GM21390 (cell line): ENCODE results near the gene PPP1R9B.

ENCODE experiments used
- ATAC-seq: cut with Tn5 transposase; IDR thresholded peaks from one replicate; pipeline ENCODE4 v1.9.1; 2021; ENCODE audit not compliant: unreplicated experiment

PPP1R9B gene

DNA sequence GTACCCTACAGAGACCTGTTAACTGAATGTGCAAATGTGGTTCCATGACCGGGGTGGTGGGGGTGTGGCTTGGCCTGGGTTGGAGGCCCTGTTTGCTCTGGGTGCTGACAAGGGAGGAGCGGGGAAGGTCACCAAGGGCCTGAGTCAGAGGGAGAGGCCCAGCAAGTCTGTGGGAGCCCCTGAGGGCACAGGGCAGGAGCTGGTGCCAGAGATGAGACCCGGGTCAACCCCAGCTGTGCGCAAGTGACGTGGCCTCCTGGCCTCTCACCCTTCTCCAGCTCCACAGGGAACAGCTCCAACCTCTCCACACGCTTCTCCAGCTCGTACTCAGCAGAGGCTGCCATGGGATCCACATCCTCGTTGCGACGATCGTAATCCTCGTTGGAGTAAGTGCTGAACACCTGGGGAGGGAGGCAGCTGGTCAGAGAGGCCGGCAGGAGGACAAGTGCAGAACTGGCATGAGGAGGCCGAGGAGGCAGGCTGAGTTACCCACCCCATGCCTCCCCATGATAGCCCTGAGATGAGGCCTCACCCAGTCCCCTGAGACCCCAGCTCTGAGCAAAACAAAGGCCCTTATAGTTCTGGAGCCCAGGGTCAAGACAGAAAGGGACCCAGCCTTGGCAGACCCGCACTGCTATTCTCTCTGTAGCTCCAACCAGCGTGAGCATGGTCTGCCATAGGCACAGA is 5.5 kb downstream of the PPP1R9B start:
- ATAC-seq: no peak

DNA sequence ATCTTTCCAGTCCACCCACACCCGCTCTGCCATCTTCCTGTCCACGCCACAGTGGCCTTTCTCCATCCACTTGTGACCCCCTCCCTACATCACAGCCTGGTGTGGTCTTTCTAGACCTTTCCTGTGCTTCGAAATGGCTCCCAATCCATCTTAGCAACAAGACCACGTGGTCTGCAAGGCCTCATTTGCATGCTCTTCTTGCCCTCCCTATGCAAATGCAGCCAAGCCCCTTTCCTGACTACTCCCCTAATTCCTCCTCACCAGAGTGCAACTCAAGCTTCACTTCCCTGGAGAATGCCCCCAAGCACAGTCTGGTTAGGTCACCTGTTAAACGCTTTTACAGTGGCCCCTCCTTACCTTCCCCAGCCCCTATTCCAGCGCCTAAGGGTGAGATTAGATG is 6.1 kb downstream of the PPP1R9B start:
- no peak for ATAC-seq

DNA sequence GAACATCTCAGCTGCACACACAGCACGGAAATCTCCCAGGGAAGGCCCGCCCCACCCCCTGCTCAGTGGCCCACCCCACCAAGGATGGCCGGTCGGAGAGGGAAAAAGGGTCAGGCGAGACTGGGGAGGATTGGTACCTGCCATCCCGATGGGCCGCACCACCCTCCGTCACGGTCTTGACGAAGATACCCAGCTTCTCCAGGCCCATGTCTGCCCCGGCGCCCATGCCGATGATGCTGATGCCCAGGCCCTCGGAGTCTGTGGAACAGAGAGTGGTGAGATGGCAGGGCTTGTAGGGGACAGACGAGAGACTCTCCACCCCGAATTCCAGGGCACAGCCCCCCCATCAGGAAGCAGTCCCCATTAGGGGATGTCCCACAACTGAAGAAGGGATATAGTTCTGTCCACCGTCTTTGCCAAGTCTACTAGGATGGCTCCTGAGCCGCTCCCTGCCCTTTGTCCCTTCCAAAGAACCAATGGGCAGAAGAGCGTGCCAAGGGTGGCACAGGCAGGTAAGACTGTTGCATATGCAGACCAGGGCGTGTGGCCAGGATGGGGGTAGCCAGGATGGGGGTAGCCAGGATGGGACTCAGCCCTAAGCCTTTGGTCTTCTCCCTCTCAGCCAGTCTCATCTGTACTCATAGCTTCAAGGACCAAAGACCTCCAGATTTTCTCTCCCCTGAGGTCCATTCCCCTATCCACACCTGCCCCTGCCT is 6.9 kb downstream of the PPP1R9B start:
- no peak for ATAC-seq

DNA sequence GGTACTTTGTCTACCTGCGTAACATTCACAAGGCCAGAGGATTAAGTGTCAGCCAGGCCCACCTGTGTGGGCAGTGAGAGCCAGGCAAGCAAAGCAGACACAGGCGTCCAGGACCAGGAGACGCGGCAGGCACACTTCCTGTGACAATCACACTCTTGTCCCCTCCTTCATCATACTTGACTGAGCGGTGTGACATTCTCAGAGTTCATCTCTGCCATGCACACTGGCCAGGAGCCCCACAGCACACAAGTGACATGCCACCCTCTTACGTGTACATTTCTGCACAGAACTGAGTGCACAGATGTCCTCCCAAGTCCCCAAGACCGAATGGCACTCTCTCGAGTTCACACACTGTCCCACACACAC is 8.7 kb downstream of the PPP1R9B start:
- ATAC-seq: no peak

DNA sequence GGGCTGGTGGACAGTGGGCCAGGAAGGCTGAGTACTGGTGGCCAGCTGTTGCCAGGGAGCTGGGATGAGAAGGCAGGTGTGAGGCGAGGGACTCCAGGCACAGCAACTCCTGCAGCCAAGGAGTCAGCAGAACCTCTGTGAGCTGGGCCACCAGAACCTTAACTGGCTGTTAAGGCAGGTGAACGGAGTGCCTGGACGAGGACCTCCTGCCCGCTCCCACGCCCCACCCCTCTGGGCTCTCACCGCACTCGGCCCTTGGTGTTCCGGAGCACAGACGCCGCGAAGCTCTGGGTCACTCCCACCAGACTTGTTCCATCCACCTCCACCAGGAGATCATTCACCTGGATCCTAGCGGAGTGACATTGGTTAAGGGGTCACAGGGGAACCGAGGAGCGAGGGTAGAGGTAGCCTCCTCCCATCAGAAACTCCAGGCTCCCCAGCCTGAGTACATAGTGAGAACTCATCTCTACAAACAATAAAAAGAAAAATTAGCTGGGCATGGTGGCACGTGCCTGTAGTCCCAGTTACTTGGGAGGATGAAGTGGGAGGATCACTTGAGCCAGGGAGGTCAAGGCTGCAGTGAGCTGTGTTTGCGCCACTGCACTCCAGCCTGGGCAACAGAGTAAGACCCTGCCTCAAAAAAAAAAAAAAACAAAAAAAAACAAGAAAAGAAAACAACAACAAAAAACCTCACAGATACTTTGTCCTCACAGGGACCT is 9.3 kb downstream of the PPP1R9B start:
- no peak for ATAC-seq

- ATAC-seq: no peak
Measured at GRCh38 chr17:50139950-50140885, 10.3 kb downstream of the PPP1R9B start.

DNA sequence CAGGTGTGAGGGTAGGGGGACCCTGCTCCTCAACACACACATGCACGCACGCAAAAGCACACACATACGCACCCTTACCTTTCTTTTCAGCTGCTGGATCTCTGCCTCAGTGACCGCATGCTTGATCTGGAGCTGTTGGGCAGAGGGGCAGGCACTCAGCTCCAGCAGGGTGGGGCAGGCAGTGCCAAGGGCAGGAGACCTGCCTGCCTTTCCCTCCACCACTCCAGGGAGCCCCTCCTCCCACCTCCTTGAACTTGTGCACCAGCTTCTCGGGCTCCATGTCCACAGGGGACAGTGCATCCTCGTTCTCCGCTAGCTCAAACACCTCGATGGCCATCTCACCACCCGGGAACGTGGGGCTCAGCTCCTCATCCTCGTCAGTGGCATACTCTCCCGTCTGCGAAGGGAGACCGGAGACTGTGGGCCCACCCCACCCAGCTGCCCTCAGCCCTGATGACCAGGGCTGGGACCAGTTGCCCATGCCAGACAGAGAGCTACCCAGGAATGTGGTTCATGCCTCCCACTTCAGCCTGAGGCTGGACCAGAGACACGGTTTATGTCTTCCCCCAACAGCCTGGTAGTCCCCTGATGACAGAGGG is 11.2 kb downstream of the PPP1R9B start:
- no peak for ATAC-seq

GRCh38 chr17:50137042-50137441 is 13.4 kb downstream of the PPP1R9B start:
- ATAC-seq: no peak

- no peak for ATAC-seq
Measured at GRCh38 chr17:50136096-50136687, 14.3 kb downstream of the PPP1R9B start.

GRCh38 chr17:50135316-50136095 is 15.0 kb downstream of the PPP1R9B start:
- no peak for ATAC-seq

DNA sequence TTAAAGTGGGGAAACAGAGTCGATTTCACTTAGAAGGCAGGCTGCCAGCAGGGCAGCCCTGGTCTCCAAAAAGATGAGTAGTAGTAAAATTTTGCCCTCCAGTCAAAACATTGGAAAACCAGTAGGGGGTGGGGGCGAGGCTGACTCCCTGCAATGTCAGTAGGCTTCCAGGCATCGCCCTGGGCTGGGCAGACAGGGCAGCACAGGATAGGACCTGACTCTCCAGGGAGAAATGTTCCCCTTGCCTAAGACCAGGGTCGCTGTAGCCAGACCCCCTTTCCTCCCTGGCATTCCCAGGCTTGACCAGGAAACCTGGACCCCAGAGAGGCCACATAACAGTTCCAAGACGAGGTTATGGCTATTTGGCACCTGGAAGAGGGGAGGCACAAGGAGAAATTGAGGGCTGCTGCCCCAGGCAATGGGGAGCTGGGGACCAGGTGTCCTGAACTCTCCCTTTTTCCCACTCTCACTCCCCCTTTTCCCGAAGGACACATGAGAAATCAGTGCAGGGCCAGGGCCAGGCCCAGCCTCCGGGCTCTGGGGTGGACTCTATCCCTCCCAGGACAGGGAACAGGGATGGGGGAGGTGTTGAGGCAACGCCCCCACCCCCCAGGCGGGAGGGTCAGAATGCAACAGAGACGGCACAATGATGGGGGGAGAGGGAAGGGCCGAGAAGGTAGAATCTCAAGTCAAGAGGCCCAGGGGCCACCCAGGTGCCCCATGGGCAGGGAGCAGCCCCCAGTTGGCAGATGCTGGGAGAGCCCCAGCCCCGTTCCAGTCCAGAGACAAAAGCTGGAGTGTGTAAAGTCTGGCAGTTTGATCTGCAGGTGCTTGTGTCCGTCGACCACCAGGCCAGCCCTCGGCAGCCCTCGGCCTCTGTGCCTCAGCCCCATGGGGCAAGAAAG is 16.0 kb downstream of the PPP1R9B start:
- no peak for ATAC-seq

DNA sequence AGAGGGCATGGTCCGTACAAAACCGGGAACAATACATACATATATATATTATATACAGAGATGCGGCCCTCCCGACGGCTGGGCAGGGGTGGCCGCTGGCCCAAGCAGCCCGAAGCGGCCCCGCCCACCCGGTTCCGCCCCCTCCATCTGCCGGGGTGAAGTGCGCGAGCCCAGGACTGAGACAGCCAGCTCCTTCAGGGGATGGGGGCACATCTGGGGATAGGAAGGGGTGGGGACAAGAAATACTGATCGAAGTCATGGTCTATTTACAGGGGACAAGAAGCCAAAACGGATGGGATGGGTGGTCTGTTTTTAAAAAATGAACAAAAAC is 16.7 kb downstream of the PPP1R9B start:
- ATAC-seq: no peak

- no peak for ATAC-seq
Measured at GRCh38 chr17:50133028-50133768, 17.3 kb downstream of the PPP1R9B start.

GRCh38 chr17:50132104-50132794 is 18.2 kb downstream of the PPP1R9B start:
- ATAC-seq: no peak

DNA sequence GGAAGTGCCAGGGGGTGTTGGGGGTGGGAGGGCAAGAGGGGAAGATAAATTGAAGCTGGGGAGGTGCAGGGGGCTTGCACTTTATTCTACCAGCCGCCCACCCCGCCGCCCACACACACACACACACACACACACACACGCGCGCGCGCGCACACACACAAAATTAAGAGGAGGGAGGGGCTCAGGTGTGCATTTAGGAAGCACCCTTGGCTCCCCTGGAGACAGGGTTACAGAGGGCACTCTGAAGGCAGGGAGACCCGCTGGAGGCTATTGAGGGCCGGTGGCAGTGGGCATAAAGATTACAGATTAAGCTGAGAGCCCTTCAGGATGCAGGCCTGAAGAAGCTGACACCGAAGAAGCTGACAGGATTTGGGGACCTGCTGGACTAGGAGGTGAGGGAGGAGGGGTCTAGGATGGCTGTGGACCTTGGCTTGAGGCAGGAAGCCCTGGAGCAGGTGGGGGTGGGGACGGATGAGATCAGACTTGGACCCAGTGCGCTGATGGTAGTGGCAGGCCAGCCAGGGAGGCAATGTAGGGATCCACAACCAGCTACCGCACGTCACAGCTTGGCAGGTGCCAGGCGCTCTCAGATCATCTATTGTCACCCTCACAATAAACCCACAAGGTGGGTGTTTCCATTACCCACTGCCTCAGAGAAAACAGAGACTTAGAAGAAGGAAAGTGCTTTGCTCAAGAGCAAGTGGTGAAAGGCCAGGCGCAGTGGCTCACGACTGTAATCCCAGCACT is 19.7 kb downstream of the PPP1R9B start:
- ATAC-seq: no peak

DNA sequence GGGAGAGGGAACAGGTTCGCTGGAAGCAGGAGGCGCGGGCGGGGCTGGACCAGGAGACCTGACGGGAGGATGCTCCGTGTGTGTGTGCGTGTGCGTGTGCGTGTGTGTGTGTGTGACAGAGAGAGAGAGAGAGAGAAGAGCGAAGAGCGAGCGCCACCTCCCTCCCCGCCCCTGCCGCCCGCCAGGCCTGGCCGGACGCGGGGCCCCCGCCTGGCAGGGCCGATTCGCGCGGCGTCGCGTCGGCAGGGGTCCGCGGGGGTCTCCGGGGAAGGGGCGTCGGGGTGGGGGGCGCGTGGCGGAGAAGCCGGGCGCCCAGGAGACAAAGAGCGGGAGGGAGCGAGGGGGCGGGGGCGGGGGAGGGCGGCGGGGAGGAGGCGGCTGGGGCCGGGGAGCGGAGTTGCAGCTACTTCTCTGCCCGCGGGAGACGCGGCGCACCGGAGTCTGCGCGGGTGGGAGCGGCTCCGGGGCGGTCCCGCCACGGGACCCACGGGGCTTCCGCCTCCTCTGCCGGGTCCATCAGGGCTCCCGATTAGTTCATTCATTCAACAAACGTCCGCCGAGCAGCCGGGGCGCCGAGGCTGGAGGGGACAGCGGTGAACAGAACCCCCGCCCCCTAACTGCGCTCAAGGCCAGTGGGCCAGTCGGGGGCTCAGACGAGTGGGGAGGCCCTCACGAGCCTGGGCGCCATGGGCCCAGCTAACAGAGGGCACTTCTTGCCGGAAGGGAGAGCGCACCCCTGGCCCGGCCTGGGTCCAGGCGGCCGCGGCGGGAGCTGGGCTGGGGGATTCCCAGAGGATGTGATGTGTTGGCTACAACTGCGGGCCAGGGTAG is 20.5 kb downstream of the PPP1R9B start, which contains the start of gene SAMD14:
TSS of gene SAMD14 (minus strand) at position 433 of the 831 bp plus-strand sequence. CDS start 5,201 bp downstream, outside the sequence.
- no peak for ATAC-seq
